ENCODE results near the gene NISCH. TPM values are rescaled to one million over a fixed set of nuclear protein-coding genes. Genes with fewer than 3 reads are reported as not detected.

The NISCH gene
- total RNA-seq, 1 donor from 2014 or later, result 43.3 TPM

- Histone ChIP-seq H3K9me3 (ENCODE audit: control insufficient read depth in 3 of 3, low read length in 3 of 3) (no peaks in the 10 kb centered on the region), H3K27me3 (ENCODE audit: control insufficient read depth in 3 of 3, insufficient read depth in 3 of 3, low read length in 3 of 3) (peaks cover 0 to 3% (median 0%) of the 10 kb centered on the region in 3 donors), H3K9ac (ENCODE audit: low read depth in 1 of 3, low read length in 3 of 3) (peak overlapping the region in 1 of 3 donors; percentile 64), H3K27ac (ENCODE audit: low read depth, low read length) (peak overlapping the region; percentile 19), H3K4me1 (ENCODE audit: control insufficient read depth in 3 of 3, insufficient read depth in 3 of 3, low read length in 3 of 3) (peaks cover 43 to 70% (median 62%) of the 10 kb centered on the region in 3 donors), H3K36me3 (ENCODE audit: control insufficient read depth in 3 of 3, insufficient read depth in 3 of 3, low read length in 3 of 3) (peaks cover 6 to 8% (median 6%) of the 10 kb centered on the region in 3 donors), H3K4me3 (ENCODE audit: low read length in 3 of 3) (peak overlapping the region in 1 of 3 donors; percentile 35)
Measured at GRCh38 chr3:52529376-52530333, 74.3 kb downstream of the NISCH start.

- Histone ChIP-seq H3K4me1 (ENCODE audit: control insufficient read depth in 3 of 3, insufficient read depth in 3 of 3, low read length in 3 of 3) (peaks cover 37 to 60% (median 57%) of the 10 kb centered on the region in 3 donors), H3K4me3 (ENCODE audit: low read length in 3 of 3) (peak overlapping the region in 1 of 3 donors; percentile 22)
Measured at GRCh38 chr3:52530918-52531826, 75.8 kb downstream of the NISCH start.

GRCh38 chr3:52531860-52532516 is 76.6 kb downstream of the NISCH start:
- H3K27ac ChIP-seq (ENCODE audit: low read depth, low read length), result no peak overlapping the region
- peaks cover 37 to 59% (median 55%) of the 10 kb centered on the region in 3 donors for H3K4me1 ChIP-seq (ENCODE audit: control insufficient read depth in 3 of 3, insufficient read depth in 3 of 3, low read length in 3 of 3)
- H3K27me3 ChIP-seq (ENCODE audit: control insufficient read depth in 3 of 3, insufficient read depth in 3 of 3, low read length in 3 of 3), result peaks cover 0 to 3% (median 0%) of the 10 kb centered on the region in 3 donors
- peak overlapping the region; percentile 4 to 59 (median 41) for H3K4me3 ChIP-seq (ENCODE audit: low read length in 3 of 3)
- H3K9me3 ChIP-seq (ENCODE audit: control insufficient read depth in 3 of 3, low read length in 3 of 3), result no peaks in the 10 kb centered on the region
- H3K9ac ChIP-seq (ENCODE audit: low read depth in 1 of 3, low read length in 3 of 3), result peak overlapping the region in 1 of 3 donors; percentile 69
- peaks cover 5 to 8% (median 6%) of the 10 kb centered on the region in 3 donors for H3K36me3 ChIP-seq (ENCODE audit: control insufficient read depth in 3 of 3, insufficient read depth in 3 of 3, low read length in 3 of 3)

More at GRCh38 chr3:52530918-52531826, 75.8 kb downstream of the NISCH start:
- Histone ChIP-seq H3K36me3 (ENCODE audit: control insufficient read depth in 3 of 3, insufficient read depth in 3 of 3, low read length in 3 of 3) (peaks cover 5 to 8% (median 6%) of the 10 kb centered on the region in 3 donors), H3K27me3 (ENCODE audit: control insufficient read depth in 3 of 3, insufficient read depth in 3 of 3, low read length in 3 of 3) (peaks cover 0 to 3% (median 0%) of the 10 kb centered on the region in 3 donors), H3K9ac (ENCODE audit: low read depth in 1 of 3, low read length in 3 of 3) (peak overlapping the region in 2 of 3 donors; percentile 33 to 69), H3K27ac (ENCODE audit: low read depth, low read length) (no peak overlapping the region), H3K9me3 (ENCODE audit: control insufficient read depth in 3 of 3, low read length in 3 of 3) (no peaks in the 10 kb centered on the region)

DNA sequence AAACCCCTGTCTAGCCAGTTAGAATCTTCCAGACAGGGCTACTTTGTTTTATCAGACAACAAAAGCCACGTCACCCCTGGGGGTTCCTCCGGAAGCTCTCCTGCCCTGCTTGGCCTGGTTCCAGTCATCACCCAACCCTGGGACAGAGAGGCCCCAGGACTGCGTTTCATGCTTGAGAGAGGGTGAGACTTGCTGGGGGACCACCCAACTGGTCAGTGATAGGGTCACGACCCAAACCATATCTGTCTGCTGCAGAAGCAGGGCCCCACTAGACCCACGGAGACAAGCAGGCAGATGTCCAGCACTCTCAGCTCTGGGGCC is 77.1 kb downstream of the NISCH start:
- Histone ChIP-seq H3K9me3 (ENCODE audit: control insufficient read depth in 3 of 3, low read length in 3 of 3) (no peaks in the 10 kb centered on the region), H3K36me3 (ENCODE audit: control insufficient read depth in 3 of 3, insufficient read depth in 3 of 3, low read length in 3 of 3) (peaks cover 5 to 6% (median 6%) of the 10 kb centered on the region in 3 donors), H3K4me1 (ENCODE audit: control insufficient read depth in 3 of 3, insufficient read depth in 3 of 3, low read length in 3 of 3) (peaks cover 42 to 62% (median 53%) of the 10 kb centered on the region in 3 donors), H3K27me3 (ENCODE audit: control insufficient read depth in 3 of 3, insufficient read depth in 3 of 3, low read length in 3 of 3) (peaks cover 0 to 3% (median 0%) of the 10 kb centered on the region in 3 donors), H3K27ac (ENCODE audit: low read depth, low read length) (no peak overlapping the region), H3K9ac (ENCODE audit: low read depth in 1 of 3, low read length in 3 of 3) (peak overlapping the region in 2 of 3 donors; percentile 45 to 69), H3K4me3 (ENCODE audit: low read length in 3 of 3) (peak overlapping the region; percentile 30 to 61 (median 59))

DNA sequence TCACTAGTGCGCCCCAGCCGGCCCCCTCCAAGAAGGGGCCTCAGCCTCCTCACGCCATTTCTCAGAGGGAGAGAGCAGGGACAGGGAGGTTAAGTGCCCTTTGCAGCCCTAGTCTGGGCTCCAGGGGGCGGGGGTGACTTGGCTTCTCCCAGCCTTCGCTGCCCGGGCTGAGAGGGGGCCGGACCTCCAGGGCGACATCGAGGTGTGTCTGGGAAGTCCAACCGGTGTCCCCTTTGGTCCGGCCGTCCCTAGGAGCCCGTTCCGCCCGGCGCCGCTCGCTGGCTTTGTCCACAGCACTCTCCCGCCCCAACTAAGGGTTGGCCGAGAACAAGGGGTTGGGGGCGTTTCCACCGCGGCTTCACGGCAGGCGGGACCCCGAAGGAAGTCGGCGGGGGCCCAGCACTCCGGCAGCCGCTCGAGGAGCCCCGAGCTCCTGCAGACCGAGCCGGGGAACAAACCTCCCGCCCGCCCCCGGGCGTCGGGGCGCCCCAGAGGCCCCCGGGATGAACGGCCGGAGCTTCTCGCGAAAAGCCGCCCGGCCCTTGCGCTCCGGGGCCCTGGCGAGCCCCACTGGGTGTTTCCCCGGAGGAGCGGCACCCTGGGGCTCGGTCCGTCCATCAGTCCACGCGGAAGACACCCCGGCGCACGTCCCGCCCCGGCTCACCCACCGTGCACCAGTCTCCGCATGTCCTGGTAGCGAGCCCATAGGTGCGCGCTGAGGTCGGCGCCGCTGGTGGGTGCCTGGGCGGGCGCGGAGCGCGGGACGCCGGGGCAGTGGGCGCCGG is 77.6 kb downstream of the NISCH start:
- H3K27me3 ChIP-seq (ENCODE audit: control insufficient read depth in 3 of 3, insufficient read depth in 3 of 3, low read length in 3 of 3), result peaks cover 0 to 3% (median 0%) of the 10 kb centered on the region in 3 donors
- H3K4me1 ChIP-seq (ENCODE audit: control insufficient read depth in 3 of 3, insufficient read depth in 3 of 3, low read length in 3 of 3), result peaks cover 48 to 67% (median 58%) of the 10 kb centered on the region in 3 donors
- H3K9ac ChIP-seq (ENCODE audit: low read depth in 1 of 3, low read length in 3 of 3), result peak overlapping the region in 2 of 3 donors; percentile 45 to 69
- no peak overlapping the region for H3K27ac ChIP-seq (ENCODE audit: low read depth, low read length)
- H3K4me3 ChIP-seq (ENCODE audit: low read length in 3 of 3), result peak overlapping the region; percentile 30 to 61 (median 59)
- peaks cover under 1 to 4% (median 1%) of the 10 kb centered on the region in 3 donors for H3K36me3 ChIP-seq (ENCODE audit: control insufficient read depth in 3 of 3, insufficient read depth in 3 of 3, low read length in 3 of 3)
- H3K9me3 ChIP-seq (ENCODE audit: control insufficient read depth in 3 of 3, low read length in 3 of 3), result no peaks in the 10 kb centered on the region

DNA sequence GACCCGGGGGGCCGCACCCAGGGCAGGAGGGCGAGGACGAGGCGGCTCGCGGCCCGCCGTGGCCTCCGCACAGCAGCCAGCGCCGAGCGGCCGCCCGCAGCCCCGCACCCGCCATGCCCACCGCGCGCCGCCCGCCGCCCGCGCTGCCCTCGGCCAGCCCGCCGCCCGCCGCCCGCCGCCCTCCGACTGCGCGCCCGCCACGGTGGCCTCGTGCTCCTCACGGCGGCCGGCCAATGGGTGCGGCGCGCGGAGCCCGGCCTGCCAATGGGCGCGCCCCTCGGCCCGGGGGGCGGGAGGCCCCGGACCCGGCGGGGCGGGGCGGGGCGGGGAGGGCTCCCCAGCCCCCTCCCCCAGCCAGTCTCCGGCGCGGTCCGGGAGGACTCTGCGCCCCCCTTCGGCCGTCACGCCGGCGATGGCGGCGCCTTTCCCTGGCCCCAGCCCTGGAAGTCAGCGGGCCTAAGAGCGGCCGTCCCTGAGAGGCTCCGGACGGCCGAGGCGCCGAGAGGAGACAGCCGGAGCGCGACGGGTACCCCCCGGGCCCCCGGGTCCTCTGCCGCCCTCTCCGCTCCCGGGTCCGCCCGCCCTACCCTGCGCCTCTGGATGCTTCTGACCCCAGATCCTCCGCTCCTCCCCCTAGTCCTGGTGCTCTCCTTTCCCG is 78.3 kb downstream of the NISCH start, which contains the start of gene NT5DC2:
TSS of gene NT5DC2 (minus strand) at position 235 of the 658 bp plus-strand sequence. CDS start at position 115, 120 bp downstream.
- H3K9ac ChIP-seq (ENCODE audit: low read depth in 1 of 3, low read length in 3 of 3), result peak within 1 kb of the TSS in 2 of 3 donors; percentile 53 to 71
- peaks cover 0 to 4% (median 0%) of the 10 kb centered on the region in 3 donors for H3K36me3 ChIP-seq (ENCODE audit: control insufficient read depth in 3 of 3, insufficient read depth in 3 of 3, low read length in 3 of 3)
- peaks cover 0 to 3% (median 0%) of the 10 kb centered on the region in 3 donors for H3K27me3 ChIP-seq (ENCODE audit: control insufficient read depth in 3 of 3, insufficient read depth in 3 of 3, low read length in 3 of 3)
- peak within 1 kb of the TSS; percentile 30 to 61 (median 60) for H3K4me3 ChIP-seq (ENCODE audit: low read length in 3 of 3)
- H3K27ac ChIP-seq (ENCODE audit: low read depth, low read length), result peak within 1 kb of the TSS; percentile 44
- H3K9me3 ChIP-seq (ENCODE audit: control insufficient read depth in 3 of 3, low read length in 3 of 3), result no peaks in the 10 kb centered on the region
- H3K4me1 ChIP-seq (ENCODE audit: control insufficient read depth in 3 of 3, insufficient read depth in 3 of 3, low read length in 3 of 3), result peaks cover 54 to 74% (median 63%) of the 10 kb centered on the region in 3 donors

DNA sequence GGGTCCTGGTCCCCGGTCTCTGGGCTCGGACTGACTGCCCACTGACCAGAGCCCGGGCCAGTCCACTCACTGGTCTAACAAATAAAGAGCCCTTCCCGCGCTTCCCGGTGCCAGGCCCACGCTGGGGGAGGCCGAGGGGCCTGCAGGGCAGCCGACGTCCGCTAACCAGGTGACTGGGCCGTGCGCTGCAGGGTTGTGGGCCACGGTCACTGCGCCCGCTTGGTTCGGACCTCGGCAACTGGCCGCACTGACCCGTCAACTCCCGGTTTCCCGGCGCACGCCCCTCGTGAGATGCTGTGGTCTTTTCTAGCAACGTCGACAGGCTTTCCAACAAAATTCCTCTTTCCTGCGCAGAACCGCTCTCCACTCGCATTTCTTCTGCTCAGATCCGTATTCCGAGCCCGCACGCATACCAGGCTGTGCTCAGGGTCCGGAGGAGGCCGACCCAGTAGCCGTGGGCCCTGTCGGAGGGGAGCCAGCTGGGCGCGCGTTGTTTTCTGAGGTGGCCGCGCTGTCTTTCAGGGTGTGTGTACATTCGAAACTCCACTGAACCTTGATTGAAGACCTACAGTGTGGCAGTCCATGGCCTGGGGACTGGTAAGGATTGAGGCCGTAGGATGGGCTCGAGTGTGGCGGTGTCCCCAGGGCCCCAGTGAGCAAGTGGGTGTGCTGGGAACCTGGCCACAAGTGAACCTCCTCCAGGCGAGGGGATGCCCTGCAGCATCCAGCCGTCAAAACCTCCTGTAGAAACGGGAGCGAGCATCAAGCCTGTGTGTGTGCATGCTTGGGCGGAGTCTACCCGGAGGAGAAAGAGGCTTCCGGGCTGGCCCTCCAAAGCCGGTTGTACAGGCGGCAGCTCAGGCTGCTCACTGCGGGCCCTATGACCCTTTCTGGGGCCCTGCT is 79.1 kb downstream of the NISCH start:
- Histone ChIP-seq H3K4me3 (ENCODE audit: low read length in 3 of 3) (peak overlapping the region; percentile 23 to 60 (median 60)), H3K27ac (ENCODE audit: low read depth, low read length) (peak overlapping the region; percentile 44), H3K9ac (ENCODE audit: low read depth in 1 of 3, low read length in 3 of 3) (peak overlapping the region in 2 of 3 donors; percentile 53 to 71), H3K36me3 (ENCODE audit: control insufficient read depth in 3 of 3, insufficient read depth in 3 of 3, low read length in 3 of 3) (peaks cover 0 to 8% (median 3%) of the 10 kb centered on the region in 3 donors), H3K9me3 (ENCODE audit: control insufficient read depth in 3 of 3, low read length in 3 of 3) (no peaks in the 10 kb centered on the region), H3K27me3 (ENCODE audit: control insufficient read depth in 3 of 3, insufficient read depth in 3 of 3, low read length in 3 of 3) (peaks cover 0 to 3% (median 0%) of the 10 kb centered on the region in 3 donors), H3K4me1 (ENCODE audit: control insufficient read depth in 3 of 3, insufficient read depth in 3 of 3, low read length in 3 of 3) (peaks cover 60 to 76% (median 62%) of the 10 kb centered on the region in 3 donors)
